ENCODE results near the gene LRRC4C.
"Not testable (repeated sequence)": the region's sequence is repeated elsewhere in the genome, so short reads cannot be mapped to it uniquely, and the experiment has no call there.

The LRRC4C gene

GRCh38 chr11:41044747-41045146 lies 414.7 kb downstream of the LRRC4C start:
- H3K27ac ChIP-seq, result no peak overlapping the region
- no peak for TF ChIP-seq ZFX (IDR thresholded peaks at IDR 0.05; ENCODE audit: borderline replicate concordance)
- TF ChIP-seq CTCF (IDR thresholded peaks at IDR 0.05), result no peak

- no peak for TF ChIP-seq ZFX (IDR thresholded peaks at IDR 0.05; ENCODE audit: borderline replicate concordance)
- TF ChIP-seq CTCF (IDR thresholded peaks at IDR 0.05), result no peak
- no peak overlapping the region for H3K27ac ChIP-seq
Measured at GRCh38 chr11:41042688-41043087, 416.8 kb downstream of the LRRC4C start.

GRCh38 chr11:41040474-41040873 lies 419.0 kb downstream of the LRRC4C start:
- TF ChIP-seq ZFX (IDR thresholded peaks at IDR 0.05; ENCODE audit: borderline replicate concordance), result no peak
- TF ChIP-seq CTCF (IDR thresholded peaks at IDR 0.05), result no peak

GRCh38 chr11:41039592-41039991 lies 419.9 kb downstream of the LRRC4C start:
- H3K27ac ChIP-seq, result no peak overlapping the region
- TF ChIP-seq CTCF (IDR thresholded peaks at IDR 0.05) (no peak), ZFX (IDR thresholded peaks at IDR 0.05; ENCODE audit: borderline replicate concordance) (no peak)

More at GRCh38 chr11:41040474-41040873, 419.0 kb downstream of the LRRC4C start:
- H3K27ac ChIP-seq, result no peak overlapping the region

- no peak overlapping the region for H3K27ac ChIP-seq
- TF ChIP-seq ZFX (IDR thresholded peaks at IDR 0.05; ENCODE audit: borderline replicate concordance), result no peak
- TF ChIP-seq CTCF (IDR thresholded peaks at IDR 0.05), result no peak
Measured at GRCh38 chr11:41031551-41032060, 427.8 kb downstream of the LRRC4C start.

GRCh38 chr11:41020259-41020658 lies 439.2 kb downstream of the LRRC4C start:
- TF ChIP-seq CTCF (IDR thresholded peaks at IDR 0.05) (no peak), ZFX (IDR thresholded peaks at IDR 0.05; ENCODE audit: borderline replicate concordance) (no peak)
- H3K27ac ChIP-seq, result no peak overlapping the region

- not testable (repeated sequence) for H3K27ac ChIP-seq
Measured at GRCh38 chr11:41019666-41020065, 439.8 kb downstream of the LRRC4C start.

- H3K27ac ChIP-seq, result no peak overlapping the region
- TF ChIP-seq ZFX (IDR thresholded peaks at IDR 0.05; ENCODE audit: borderline replicate concordance) (no peak), CTCF (IDR thresholded peaks at IDR 0.05) (no peak)
Measured at GRCh38 chr11:41018224-41018623, 441.2 kb downstream of the LRRC4C start.

Measured in 22Rv1 (cell line).